Esophagus squamous epithelium (tissue), 5 donors: ENCODE results near the gene ARHGAP45. TPM values are rescaled to one million over a fixed set of nuclear protein-coding genes. Genes with fewer than 3 reads are reported as not detected.

Source experiments
- DNase-seq: peaks from one replicate; lab custom pipeline; 2025; lab: John Stamatoyannopoulos, UW
- H3K27ac ChIP-seq, 4 donors: fragments of 200-600 bp; sonication (generic); one replicate each; pipeline ENCODE4 v1.5.1; 2016 to 2019; ENCODE audit warnings: mild to moderate bottlenecking in 1 of 4
- H3K27me3 ChIP-seq, 4 donors: fragments of 200-600 bp; sonication (generic); 1 replicate in 3 of 4; 2 replicates in 1 of 4; pipeline versions ENCODE4 v1.5.1 to v1.6.0; 2017 to 2021; ENCODE audit warnings: antibody characterized with exemption in 1 of 4
- H3K36me3 ChIP-seq, 3 donors: fragments of 200-600 bp; sonication (generic); one replicate each; pipeline ENCODE4 v1.5.1; 2016 to 2019
- H3K4me1 ChIP-seq, 3 donors: fragments of 200-600 bp; sonication (generic); one replicate each; pipeline ENCODE4 v1.5.1; 2017 to 2019
- H3K4me3 ChIP-seq, 4 donors: fragments of 200-600 bp; sonication (generic); 1 replicate in 3 of 4; 2 replicates in 1 of 4; pipeline ENCODE4 v1.5.1; 2016 to 2019; ENCODE audit warnings: mild to moderate bottlenecking in 2 of 4, moderate library complexity in 1 of 4
- H3K9me3 ChIP-seq, 3 donors: fragments of 200-600 bp; sonication (generic); one replicate each; pipeline ENCODE4 v1.5.1; 2016 to 2019
- POLR2A ChIP-seq, 4 donors: fragments of 450-650 bp; IDR thresholded peaks; one replicate each; pipeline ENCODE4 v1.6.1; 2017; ENCODE audit warnings: antibody characterized with exemption in 4 of 4, mild to moderate bottlenecking in 4 of 4, moderate library complexity in 3 of 4
- WGBS, 2 donors: methylation state at CpG; one replicate each; pipeline ENCODE4 v1.1.5; 2018; 5-methylcytosine and 5-hydroxymethylcytosine counted together
- intact Hi-C: fragments of 100-400 bp; cut with DNase I; formaldehyde crosslinking; loops from one replicate; pipeline ENCODE4 v1.15.0; 2022
- total RNA-seq, 4 donors: library from RNA; depleted of rRNA; stranded (reverse); fragments of >200 nt; gene quantifications; one replicate each; pipeline ENCODE4 v1.1.0, GENCODE V29; 2016
- TF ChIP-seq, protein P1 (sequence below), 6 experiments: fragments of 450-650 bp in 4 of 6; fragments of 200-600 bp in 2 of 6; sonication (generic) in 2 of 6; IDR thresholded peaks; one replicate each; pipeline ENCODE4 v1.5.1; 2016 to 2019; ENCODE audit warnings: antibody characterized with exemption in 6 of 6, mild to moderate bottlenecking in 4 of 6, moderate library complexity in 4 of 6
- donor health status: DM: yes; HTN: yes; CAD: no.

Gene ARHGAP45
- total RNA-seq, 4 donors from 2014 or later: 8.2 to 39.3 (median 12.5) TPM

DNA sequence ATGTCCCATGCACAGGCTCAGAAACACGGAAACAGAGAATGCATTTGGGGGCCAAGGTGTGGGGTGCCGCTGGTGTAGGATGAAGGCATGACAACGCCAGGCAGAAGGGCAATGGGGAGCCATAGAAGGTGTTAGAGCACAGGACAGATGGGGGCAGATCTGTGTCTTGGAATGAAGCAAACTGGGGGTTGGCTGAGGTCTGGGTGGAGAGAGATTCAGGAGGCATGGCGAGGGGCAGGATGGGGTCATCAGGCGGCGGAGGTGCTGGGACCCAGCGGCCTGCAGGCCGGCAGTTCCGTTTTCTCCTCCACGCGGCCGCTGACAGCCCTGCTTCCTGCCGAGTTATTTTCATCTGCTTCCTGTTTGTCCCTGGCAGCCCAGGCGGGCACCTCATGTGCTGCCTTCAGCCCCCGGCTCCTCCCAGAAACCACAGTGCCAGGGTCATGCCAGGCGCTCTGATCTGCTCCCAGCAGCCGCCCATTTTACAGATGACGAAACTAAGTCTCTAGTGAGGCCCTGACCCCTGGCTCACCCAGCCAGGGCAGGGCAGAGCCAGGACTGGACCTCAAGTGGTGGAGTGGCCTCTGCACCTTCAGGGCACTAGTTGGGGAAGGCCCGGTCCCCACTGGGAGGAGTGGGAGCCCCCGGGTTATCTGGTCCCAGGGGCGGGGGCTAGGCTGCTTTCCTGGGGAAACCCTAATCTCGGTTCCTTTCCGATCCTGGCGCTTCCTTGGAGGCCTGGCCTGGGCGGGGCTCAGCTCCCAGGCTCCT is 2.2 kb downstream of the ARHGAP45 start:
- H3K36me3 ChIP-seq: no peaks in the 10 kb centered on the region
- DNase-seq: no peak
- no peaks in the 10 kb centered on the region for H3K9me3 ChIP-seq
- TF ChIP-seq, protein P1, sequence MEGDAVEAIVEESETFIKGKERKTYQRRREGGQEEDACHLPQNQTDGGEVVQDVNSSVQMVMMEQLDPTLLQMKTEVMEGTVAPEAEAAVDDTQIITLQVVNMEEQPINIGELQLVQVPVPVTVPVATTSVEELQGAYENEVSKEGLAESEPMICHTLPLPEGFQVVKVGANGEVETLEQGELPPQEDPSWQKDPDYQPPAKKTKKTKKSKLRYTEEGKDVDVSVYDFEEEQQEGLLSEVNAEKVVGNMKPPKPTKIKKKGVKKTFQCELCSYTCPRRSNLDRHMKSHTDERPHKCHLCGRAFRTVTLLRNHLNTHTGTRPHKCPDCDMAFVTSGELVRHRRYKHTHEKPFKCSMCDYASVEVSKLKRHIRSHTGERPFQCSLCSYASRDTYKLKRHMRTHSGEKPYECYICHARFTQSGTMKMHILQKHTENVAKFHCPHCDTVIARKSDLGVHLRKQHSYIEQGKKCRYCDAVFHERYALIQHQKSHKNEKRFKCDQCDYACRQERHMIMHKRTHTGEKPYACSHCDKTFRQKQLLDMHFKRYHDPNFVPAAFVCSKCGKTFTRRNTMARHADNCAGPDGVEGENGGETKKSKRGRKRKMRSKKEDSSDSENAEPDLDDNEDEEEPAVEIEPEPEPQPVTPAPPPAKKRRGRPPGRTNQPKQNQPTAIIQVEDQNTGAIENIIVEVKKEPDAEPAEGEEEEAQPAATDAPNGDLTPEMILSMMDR (IDR thresholded peaks at IDR 0.05): no peak
- TF ChIP-seq POLR2A (IDR thresholded peaks at IDR 0.05): no peak
- intact Hi-C loops: no loop called here
- peak overlapping the region in 3 of 4 donors; percentile 38 to 69 (median 51) for H3K4me3 ChIP-seq
- peaks cover 9 to 83% (median 14%) of the 10 kb centered on the region in 4 donors for H3K27me3 ChIP-seq
- H3K4me1 ChIP-seq: peaks cover 37 to 86% (median 47%) of the 10 kb centered on the region in 3 donors
- 47 to 50% methylated on average over 15 to 24 of the region's 25 CpGs for WGBS, 2 donors
- H3K27ac ChIP-seq: peak overlapping the region in 3 of 4 donors; percentile 66 to 85 (median 84)

DNA sequence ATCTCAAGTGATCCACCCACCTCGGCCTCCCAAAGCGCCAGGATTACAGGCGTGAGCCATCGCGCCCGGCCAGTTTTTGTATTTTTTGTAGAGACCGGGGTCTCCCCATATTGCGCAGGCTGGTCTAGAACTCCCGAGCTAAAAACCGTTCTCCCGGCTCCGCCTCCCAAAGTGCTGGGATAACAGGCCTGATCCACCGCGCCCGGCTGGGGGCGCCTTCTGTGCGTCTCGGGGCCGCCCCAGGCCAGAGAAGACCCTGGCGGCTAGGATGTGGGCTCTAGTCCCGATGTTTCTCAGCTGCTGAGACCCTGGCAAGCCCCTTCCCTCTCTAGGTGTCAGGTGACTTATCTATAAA is 3.6 kb downstream of the ARHGAP45 start:
- H3K9me3 ChIP-seq: no peaks in the 10 kb centered on the region
- 14 to 43% methylated on average over 9 to 13 of the region's 21 CpGs for WGBS, 2 donors
- H3K27me3 ChIP-seq: peaks cover 9 to 74% (median 14%) of the 10 kb centered on the region in 4 donors
- DNase-seq: no peak
- H3K4me1 ChIP-seq: peaks cover 32 to 85% (median 38%) of the 10 kb centered on the region in 3 donors
- no peak overlapping the region for H3K27ac ChIP-seq
- no peak overlapping the region for H3K4me3 ChIP-seq
- no peaks in the 10 kb centered on the region for H3K36me3 ChIP-seq
- TF ChIP-seq POLR2A (IDR thresholded peaks at IDR 0.05): no peak
- TF ChIP-seq, protein P1 (IDR thresholded peaks at IDR 0.05): peak in 1 of 6 experiments; percentile 8
- intact Hi-C loops: no loop called here

DNA sequence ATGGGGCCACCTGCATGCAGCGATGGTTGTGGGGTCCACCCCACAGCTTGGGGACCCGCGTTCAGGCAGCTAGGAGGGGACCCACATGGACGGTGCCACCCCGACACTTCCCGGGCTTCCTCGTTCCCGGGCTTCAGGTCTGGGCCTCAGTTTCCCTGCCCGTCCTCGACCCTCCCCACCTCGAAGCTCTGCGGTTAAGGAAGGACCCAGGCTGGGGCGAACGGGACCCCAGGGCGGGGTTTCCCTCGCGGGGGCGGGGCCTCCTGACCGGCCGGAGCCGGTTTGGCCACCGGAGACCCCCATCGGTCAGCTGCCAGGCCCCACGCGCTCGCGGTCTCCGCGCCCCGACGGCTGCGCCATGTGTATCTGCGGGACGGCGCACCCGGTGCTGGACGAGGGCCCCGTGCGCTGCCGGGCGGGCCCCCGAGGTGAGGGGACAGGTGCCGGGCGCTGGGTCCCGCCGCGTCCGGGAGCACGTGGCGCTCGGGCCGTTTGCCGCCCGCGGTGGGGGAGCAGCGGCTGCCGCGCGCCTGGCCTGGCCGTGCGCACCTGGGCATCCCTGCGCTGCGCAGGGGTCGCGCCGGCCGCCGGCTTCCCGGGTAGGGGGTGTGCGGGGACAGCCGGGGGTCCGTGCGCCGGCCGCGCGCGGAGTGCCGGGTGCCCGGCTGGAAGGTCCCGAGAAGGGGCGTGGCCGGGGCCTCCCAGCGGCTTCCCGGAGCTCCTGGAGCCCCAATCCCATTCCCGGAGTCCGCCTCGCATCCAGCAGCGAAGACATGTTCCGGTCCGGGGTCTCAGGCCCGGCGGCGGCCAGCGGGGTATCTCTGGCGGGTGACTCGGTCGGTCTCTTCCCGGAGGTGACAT is 4.2 kb downstream of the ARHGAP45 start:
- Histone ChIP-seq H3K4me3 (peak overlapping the region in 2 of 4 donors; percentile 33 to 55), H3K36me3 (no peaks in the 10 kb centered on the region), H3K9me3 (no peaks in the 10 kb centered on the region), H3K27ac (no peak overlapping the region), H3K4me1 (peaks cover 32 to 85% (median 32%) of the 10 kb centered on the region in 3 donors), H3K27me3 (peaks cover 9 to 68% (median 14%) of the 10 kb centered on the region in 4 donors)
- DNase-seq: no peak
- 51% methylated on average over 24 of the region's 99 CpGs; no CpG with 5 or more reads in 1 of the 2 donors for WGBS, 2 donors
- no peak for TF ChIP-seq POLR2A (IDR thresholded peaks at IDR 0.05)
- TF ChIP-seq, protein P1 (IDR thresholded peaks at IDR 0.05): no peak
- intact Hi-C loops: no loop called here

DNA sequence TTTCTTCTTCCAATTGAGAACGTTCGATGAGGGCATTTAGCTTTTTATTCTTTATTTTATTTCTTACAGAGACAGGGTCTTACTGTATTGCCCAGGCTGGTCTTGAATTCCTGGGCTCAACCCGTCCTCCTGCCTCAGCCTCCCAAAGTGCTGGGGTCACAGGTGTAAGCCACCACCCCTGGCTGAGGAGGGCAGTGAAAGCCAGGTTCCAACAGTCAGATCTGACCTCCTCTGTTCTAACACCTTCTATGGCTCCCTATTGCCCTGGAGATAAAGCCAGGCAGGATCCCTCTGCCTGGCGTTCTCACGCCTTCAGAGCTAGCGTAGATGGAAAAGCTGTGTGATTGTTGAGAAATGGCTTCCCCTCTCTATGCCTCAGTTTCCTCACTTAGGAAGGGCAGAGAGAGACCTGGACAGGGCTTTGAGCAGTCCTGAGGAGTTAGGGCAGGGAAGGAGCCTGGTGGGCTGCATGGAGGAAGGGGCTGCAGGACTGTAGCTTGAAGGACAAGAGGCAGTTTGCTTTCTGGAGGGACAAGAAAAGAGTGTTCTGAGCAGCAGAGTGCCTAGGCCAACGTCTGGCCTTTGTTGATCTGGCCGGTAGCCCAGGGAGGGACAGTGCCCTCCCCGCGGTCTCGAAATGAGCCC is 5.5 kb downstream of the ARHGAP45 start:
- H3K4me1 ChIP-seq: peaks cover 21 to 84% (median 25%) of the 10 kb centered on the region in 3 donors
- H3K36me3 ChIP-seq: no peaks in the 10 kb centered on the region
- no peak for TF ChIP-seq POLR2A (IDR thresholded peaks at IDR 0.05)
- TF ChIP-seq, protein P1 (IDR thresholded peaks at IDR 0.05): no peak
- H3K4me3 ChIP-seq: no peak overlapping the region
- WGBS, 2 donors: 73 to 77% methylated on average over 4 to 11 of the region's 11 CpGs
- intact Hi-C loops: no loop called here
- no peak overlapping the region for H3K27ac ChIP-seq
- H3K9me3 ChIP-seq: no peaks in the 10 kb centered on the region
- DNase-seq: no peak
- peaks cover 5 to 55% (median 9%) of the 10 kb centered on the region in 4 donors for H3K27me3 ChIP-seq
